Measurements from ENCODE around the gene ZNF777.

ZNF777 gene

DNA sequence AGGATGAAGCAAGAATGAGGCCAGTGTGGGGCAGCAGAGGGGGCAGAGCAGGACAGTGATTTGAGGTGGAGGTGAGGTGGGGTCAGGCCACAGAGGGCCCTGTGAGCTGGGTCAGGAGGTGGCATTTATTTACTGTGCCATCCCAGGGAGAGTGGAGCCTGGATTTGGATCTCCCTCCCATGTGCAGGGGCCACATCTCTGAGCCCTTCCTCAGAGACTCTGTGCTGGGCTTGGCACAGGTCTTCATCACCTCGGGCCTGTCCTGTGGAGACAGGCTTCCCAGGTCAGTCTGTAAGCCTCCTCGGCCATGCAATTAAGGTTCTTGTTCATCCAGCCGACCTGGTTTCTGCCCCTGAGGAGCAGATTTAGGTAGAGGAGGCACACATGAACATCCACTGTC is 40.9 kb downstream of the ZNF777 start:
- Histone ChIP-seq H2AFZ (ENCODE audit: low read length) (no peak overlapping the region), H3K4me2 (ENCODE audit: low read depth, low read length, poor library complexity, severe bottlenecking) (no peak overlapping the region), H3K27me3 (ENCODE audit: insufficient read depth, low read length, poor library complexity, severe bottlenecking) (no peaks in the 10 kb centered on the region), H3K9me2 (replicated peaks; ENCODE audit: low read depth, low read length) (no peaks in the 10 kb centered on the region), H3K4me1 (ENCODE audit: insufficient read depth, low read length, poor library complexity, severe bottlenecking) (no peaks in the 10 kb centered on the region), H3K79me2 (ENCODE audit: insufficient read depth, low read length) (no peaks in the 10 kb centered on the region), H3K9ac (ENCODE audit: low read depth, low read length, poor library complexity, severe bottlenecking) (no peak overlapping the region), H3F3A (ENCODE audit: low read depth) (no peaks in the 10 kb centered on the region), H3K36me3 (ENCODE audit: insufficient read depth, low read length) (no peaks in the 10 kb centered on the region), H3K9me3 (ENCODE audit: insufficient read depth, low read depth, low read length) (no peaks in the 10 kb centered on the region), H3K4me3 (ENCODE audit: low read length, poor library complexity, severe bottlenecking) (no peak overlapping the region), H4K20me1 (ENCODE audit: insufficient read depth, low read length, poor library complexity, severe bottlenecking) (no peaks in the 10 kb centered on the region)
- TF ChIP-seq EZH2phosphoT487 (IDR thresholded peaks at IDR 0.05; ENCODE audit: borderline replicate concordance) = no peak
- TF ChIP-seq, protein P1, sequence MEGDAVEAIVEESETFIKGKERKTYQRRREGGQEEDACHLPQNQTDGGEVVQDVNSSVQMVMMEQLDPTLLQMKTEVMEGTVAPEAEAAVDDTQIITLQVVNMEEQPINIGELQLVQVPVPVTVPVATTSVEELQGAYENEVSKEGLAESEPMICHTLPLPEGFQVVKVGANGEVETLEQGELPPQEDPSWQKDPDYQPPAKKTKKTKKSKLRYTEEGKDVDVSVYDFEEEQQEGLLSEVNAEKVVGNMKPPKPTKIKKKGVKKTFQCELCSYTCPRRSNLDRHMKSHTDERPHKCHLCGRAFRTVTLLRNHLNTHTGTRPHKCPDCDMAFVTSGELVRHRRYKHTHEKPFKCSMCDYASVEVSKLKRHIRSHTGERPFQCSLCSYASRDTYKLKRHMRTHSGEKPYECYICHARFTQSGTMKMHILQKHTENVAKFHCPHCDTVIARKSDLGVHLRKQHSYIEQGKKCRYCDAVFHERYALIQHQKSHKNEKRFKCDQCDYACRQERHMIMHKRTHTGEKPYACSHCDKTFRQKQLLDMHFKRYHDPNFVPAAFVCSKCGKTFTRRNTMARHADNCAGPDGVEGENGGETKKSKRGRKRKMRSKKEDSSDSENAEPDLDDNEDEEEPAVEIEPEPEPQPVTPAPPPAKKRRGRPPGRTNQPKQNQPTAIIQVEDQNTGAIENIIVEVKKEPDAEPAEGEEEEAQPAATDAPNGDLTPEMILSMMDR (conservative IDR thresholded peaks at IDR 0.05; ENCODE audit: low read length) = no peak

DNA sequence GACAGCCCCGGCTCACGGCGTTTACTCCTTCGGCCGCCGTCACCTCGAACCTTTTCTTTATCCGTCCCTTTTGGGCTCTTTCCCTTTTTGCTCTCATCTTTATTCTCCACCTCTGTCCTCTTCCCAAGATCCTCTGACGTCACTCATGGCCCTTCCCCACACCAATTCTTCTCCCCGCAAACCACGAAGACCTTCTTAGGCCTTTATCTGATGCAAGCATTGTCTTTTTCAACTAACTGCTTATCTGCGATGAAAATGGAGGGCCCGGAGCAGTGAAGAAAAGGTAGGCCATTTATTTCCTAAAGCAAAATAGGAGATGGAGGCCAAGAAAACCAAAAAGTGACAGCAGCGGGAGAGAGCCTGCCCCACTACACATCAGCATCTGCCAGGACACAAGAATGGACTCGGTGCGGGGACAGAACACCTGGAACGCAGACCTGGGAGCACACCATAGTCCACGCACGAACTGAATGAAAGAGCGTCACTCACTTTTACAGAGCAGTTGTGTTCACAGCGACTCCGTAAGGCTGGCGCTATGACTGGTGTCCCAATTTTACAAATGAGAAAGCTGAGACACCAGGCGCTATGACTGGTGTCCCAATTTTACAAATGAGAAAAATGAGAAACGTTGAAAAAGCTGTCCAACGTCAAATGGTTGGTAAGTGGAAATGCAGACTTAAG is 45.3 kb downstream of the ZNF777 start:
- Histone ChIP-seq H3K4me3 (ENCODE audit: low read length, poor library complexity, severe bottlenecking) (no peak overlapping the region), H3K9me2 (replicated peaks; ENCODE audit: low read depth, low read length) (no peaks in the 10 kb centered on the region), H3K27me3 (ENCODE audit: insufficient read depth, low read length, poor library complexity, severe bottlenecking) (no peaks in the 10 kb centered on the region), H4K20me1 (ENCODE audit: insufficient read depth, low read length, poor library complexity, severe bottlenecking) (no peaks in the 10 kb centered on the region), H3K9me3 (ENCODE audit: insufficient read depth, low read depth, low read length) (no peaks in the 10 kb centered on the region), H3K4me1 (ENCODE audit: insufficient read depth, low read length, poor library complexity, severe bottlenecking) (no peaks in the 10 kb centered on the region), H3K36me3 (ENCODE audit: insufficient read depth, low read length) (no peaks in the 10 kb centered on the region), H3K79me2 (ENCODE audit: insufficient read depth, low read length) (no peaks in the 10 kb centered on the region), H3K4me2 (ENCODE audit: low read depth, low read length, poor library complexity, severe bottlenecking) (no peak overlapping the region), H2AFZ (ENCODE audit: low read length) (no peak overlapping the region), H3F3A (ENCODE audit: low read depth) (no peaks in the 10 kb centered on the region), H3K9ac (ENCODE audit: low read depth, low read length, poor library complexity, severe bottlenecking) (no peak overlapping the region)
- TF ChIP-seq, protein P1 (conservative IDR thresholded peaks at IDR 0.05; ENCODE audit: low read length) = no peak
- TF ChIP-seq EZH2phosphoT487 (IDR thresholded peaks at IDR 0.05; ENCODE audit: borderline replicate concordance) = no peak

DNA sequence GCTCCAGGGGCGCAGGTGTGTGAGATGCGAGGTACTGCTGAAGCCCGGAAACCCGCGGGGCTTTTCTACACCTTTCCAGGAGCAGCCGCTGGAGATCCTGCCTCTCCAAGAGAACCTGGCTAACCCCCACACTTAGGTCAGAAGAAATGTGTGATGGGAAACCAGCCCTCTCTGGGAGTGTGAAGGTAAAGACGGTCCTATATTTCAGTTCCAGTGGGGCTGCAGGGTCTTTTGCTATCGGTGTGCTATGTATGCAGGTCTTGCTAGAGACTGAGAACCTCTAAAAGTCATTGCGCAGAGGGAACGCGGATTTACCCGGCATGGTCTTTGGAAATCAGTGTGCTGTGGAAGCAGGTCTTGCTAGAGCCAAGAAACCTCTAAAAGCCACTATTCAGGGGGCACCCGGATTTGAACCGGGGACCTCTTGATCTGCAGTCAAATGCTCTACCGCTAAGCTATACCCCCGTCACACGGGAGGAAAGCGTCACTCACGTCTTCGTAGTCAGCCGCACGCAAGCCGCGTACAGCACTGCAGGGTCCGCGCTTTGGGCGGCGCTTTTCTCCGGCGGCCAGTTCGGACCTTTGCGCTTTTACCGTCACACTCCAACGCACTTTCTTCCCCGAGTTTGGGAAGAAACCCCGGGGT is 46.0 kb downstream of the ZNF777 start:
- H3K9me2 ChIP-seq (replicated peaks; ENCODE audit: low read depth, low read length) = no peaks in the 10 kb centered on the region
- H3K27me3 ChIP-seq (ENCODE audit: insufficient read depth, low read length, poor library complexity, severe bottlenecking) = no peaks in the 10 kb centered on the region
- no peaks in the 10 kb centered on the region for H3K79me2 ChIP-seq (ENCODE audit: insufficient read depth, low read length)
- no peak overlapping the region for H3K4me3 ChIP-seq (ENCODE audit: low read length, poor library complexity, severe bottlenecking)
- no peak overlapping the region for H3K9ac ChIP-seq (ENCODE audit: low read depth, low read length, poor library complexity, severe bottlenecking)
- H3K4me2 ChIP-seq (ENCODE audit: low read depth, low read length, poor library complexity, severe bottlenecking) = no peak overlapping the region
- no peaks in the 10 kb centered on the region for H3K4me1 ChIP-seq (ENCODE audit: insufficient read depth, low read length, poor library complexity, severe bottlenecking)
- H3K36me3 ChIP-seq (ENCODE audit: insufficient read depth, low read length) = no peaks in the 10 kb centered on the region
- no peaks in the 10 kb centered on the region for H3F3A ChIP-seq (ENCODE audit: low read depth)
- H2AFZ ChIP-seq (ENCODE audit: low read length) = no peak overlapping the region
- TF ChIP-seq, protein P1 (conservative IDR thresholded peaks at IDR 0.05; ENCODE audit: low read length) = no peak
- TF ChIP-seq EZH2phosphoT487 (IDR thresholded peaks at IDR 0.05; ENCODE audit: borderline replicate concordance) = no peak
- no peaks in the 10 kb centered on the region for H4K20me1 ChIP-seq (ENCODE audit: insufficient read depth, low read length, poor library complexity, severe bottlenecking)
- no peaks in the 10 kb centered on the region for H3K9me3 ChIP-seq (ENCODE audit: insufficient read depth, low read depth, low read length)
